GM19397 (cell line): Measurements from ENCODE around the gene SLC34A1.
"Not testable (repeated sequence)": the region's sequence is repeated elsewhere in the genome, so short reads cannot be mapped to it uniquely, and the experiment has no call there.

ENCODE experiments used
- ATAC-seq: cut with Tn5 transposase; IDR thresholded peaks from one replicate; pipeline ENCODE4 v1.9.1; 2021; ENCODE audit warnings: mild to moderate bottlenecking, moderate library complexity; ENCODE audit not compliant: unreplicated experiment

The SLC34A1 gene

DNA sequence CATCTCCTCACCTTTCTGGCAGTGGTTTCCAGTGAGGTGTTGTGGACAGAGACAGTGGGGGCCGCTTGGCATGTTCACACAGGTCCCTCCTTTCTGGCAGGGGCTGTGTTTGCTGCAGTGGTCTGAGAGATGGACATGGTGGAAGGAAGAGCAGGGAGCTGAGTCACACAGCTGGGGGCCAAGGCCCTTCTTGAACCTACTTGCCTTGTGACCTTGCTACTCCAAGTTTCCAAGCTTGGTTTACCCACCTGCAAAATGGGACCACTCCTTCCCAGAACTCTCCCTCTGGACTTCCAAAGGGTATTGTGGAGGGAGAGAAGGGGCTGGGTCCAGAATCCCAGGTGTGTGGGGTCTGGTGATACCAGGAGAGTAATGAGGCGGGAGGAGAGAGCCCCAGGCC is 21.1 kb downstream of the SLC34A1 start:
- ATAC-seq, result no peak

DNA sequence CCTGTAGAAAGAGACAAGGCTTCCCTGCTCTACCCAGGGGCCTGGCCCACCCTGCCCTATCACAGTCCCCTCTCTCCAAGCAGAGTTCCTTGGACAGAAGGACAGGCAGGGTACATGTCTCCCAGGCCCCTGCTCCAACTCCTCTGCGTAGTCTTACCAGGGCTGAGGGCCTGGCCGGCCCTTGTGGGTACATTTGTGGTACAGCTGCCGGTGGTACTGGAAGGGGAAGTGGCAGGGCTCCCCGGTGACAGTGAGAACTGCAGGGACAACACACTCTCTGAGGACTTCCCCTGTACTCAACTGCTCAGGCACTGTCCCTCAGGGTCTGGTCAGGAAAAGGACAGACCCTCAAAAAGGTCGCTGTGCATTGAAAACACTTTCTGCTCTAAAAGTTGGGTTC is 21.6 kb downstream of the SLC34A1 start:
- ATAC-seq, result no peak

DNA sequence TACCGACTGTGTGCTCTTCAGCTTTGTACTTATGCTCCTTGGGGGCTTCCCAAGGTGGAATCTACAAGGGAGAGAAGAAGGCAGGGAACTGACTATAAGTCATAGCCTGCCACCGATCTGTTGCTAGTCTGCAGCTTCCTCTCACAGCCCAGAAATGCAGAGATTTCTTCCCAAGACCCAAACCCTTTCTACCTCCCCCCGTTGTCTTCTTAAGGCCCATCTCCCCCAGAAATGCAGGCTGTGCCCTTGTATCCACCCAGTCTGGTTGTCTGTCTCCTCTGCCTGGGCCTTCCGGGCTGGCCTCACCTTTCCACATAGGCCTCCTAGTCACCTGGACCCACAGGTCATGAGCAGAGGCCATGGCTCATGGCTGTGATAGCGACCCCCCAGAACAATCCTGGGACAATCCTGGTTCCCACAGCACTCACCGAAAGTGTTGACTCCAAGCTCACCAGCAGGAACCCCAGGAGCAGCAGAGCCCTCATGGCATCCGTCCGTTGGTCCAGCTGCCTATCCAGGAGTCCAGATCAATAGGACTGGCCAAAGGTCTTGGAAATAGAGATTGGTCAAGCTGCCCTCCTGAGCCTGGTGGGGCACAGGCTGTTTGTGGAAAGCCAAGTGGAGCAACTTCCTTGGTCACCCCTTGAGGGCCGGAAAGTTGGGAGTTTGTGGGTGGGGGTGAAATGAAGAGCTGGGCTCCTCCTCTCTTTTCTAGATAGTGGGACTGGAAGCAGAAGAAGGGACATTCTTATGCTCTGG is 25.0 kb downstream of the SLC34A1 start, which contains the start of gene F12:
Gene F12, minus strand, starts transcription at position 522 of the 759 bp plus-strand sequence. Its CDS starts 37 bp downstream, at position 485.
- ATAC-seq, result no peak

DNA sequence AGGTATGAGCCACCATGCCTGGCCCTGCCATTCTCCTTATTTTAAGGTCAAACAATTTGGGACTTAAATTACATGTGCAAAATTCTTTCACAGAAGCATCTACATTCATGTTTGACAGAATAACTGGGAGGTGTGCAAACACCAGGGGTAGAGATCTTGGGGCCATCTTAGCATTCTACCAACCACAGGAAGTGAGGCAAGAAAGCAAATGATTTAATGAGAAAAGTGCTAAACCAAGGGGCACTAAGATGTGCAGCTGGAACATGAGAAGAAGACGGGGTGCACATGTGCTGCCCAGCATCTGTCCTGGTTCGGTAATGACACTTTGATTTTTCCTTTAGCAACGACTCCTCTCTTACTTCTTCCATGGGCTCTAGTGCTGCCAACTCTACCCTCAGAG is 26.3 kb downstream of the SLC34A1 start:
- ATAC-seq, result no peak

DNA sequence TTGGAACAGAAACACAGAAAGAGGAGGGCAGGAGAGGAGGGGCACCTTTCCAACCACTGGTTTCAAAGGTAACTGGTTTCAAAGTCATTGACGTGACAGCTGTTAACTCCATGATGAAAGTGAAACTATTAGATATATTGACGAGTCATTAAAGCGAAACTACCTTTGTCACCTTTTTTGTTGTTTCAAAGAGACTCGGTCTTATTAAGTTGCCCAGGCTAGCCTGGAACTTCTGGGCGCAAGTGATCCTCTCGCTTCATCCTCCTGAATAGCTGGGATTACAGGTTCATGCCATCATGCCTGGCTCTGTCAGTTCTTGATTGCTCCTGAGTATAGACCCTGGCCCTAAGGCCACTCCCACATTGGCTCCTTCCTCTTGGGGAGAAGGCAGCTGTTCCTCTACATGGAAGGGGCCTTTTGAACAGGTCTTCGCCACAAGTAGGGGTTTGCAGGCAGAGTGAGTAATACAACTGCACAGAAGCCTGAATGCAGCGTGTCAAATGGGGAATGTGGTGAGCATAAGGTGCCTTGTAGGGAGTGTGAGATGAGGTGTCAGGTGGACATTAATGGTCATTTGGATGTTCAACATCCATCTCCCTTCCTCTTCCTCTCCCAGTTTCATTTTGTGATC is 28.5 kb downstream of the SLC34A1 start:
- ATAC-seq, result no peak

DNA sequence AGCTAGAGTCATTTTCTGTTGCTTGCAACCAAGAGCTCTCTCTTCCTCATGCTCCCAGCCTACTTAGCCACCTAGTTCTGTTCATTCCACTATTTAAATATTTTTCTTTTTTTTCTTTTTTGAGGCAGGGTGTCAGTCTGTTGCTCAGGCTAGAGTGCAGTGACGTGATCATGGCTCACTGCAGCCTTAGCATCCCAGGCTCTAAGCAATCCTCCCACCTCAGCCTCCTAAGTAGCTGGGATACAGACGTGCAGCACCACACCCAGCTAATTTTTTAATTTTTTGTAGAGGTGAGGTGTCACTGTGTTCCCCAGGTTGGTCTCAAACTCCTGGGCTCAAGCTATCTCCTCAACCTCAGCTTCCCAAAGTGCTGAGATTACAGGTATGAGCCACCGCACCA is 30.2 kb downstream of the SLC34A1 start:
- ATAC-seq, result no peak

- not testable (repeated sequence) for ATAC-seq
Observed at GRCh38 chr5:177417081-177417480, 32.8 kb downstream of the SLC34A1 start.

GRCh38 chr5:177419046-177419445 is 34.8 kb downstream of the SLC34A1 start:
- no peak for ATAC-seq

- not testable (repeated sequence) for ATAC-seq
Observed at GRCh38 chr5:177420472-177420871, 36.2 kb downstream of the SLC34A1 start.

- ATAC-seq, result no peak
Observed at GRCh38 chr5:177421062-177421798, 37.0 kb downstream of the SLC34A1 start.

DNA sequence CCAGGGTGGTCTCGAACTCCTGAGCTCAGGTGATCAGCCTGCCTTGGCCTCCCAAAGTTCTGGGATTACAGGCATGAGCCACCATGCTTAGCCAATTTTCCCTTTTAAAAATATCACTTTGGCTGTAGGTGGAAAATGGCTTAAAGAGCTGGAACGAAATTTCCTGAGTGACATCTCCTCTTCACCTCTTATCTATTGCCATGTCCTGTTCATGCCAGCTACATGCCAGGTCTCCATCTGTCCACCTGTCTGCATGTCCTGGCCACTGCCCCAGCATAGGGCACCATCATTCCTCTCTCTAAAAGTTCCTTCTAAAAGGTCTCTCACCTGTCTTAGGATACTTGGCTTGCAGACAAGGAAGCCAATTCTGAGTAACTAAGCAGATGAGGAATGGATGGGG is 39.4 kb downstream of the SLC34A1 start:
- ATAC-seq, result no peak

DNA sequence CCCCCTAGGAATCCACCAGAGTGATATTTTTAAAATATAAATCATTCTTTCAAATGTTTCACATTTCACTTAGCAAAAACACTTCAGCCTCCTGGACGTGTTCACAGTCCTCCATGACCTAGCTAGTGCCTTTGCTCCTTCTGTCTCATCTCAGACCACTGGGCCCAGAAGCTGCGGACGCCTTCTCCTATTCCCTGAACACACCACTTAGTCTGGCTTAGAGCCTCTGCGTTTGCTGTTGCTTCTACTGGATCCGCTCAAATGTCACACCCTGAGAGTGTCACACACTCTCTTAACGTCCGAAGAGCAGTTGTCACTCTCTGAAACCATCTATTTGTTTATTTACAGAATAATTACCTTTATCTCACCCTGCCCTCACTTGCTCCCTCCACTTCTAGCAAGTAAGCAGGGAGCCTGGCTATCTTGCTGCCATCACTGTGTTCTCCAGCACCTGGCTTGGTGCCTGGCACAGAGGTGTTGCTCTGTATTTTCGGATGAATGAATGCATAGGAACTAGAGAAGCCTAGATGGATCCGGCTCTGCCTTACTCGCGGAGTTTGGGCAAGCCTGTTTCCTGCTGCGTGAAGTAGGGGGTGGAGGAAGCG is 41.1 kb downstream of the SLC34A1 start:
- no peak for ATAC-seq

- ATAC-seq, result peak; percentile 72
Observed at GRCh38 chr5:177425801-177426565, 41.7 kb downstream of the SLC34A1 start.

DNA sequence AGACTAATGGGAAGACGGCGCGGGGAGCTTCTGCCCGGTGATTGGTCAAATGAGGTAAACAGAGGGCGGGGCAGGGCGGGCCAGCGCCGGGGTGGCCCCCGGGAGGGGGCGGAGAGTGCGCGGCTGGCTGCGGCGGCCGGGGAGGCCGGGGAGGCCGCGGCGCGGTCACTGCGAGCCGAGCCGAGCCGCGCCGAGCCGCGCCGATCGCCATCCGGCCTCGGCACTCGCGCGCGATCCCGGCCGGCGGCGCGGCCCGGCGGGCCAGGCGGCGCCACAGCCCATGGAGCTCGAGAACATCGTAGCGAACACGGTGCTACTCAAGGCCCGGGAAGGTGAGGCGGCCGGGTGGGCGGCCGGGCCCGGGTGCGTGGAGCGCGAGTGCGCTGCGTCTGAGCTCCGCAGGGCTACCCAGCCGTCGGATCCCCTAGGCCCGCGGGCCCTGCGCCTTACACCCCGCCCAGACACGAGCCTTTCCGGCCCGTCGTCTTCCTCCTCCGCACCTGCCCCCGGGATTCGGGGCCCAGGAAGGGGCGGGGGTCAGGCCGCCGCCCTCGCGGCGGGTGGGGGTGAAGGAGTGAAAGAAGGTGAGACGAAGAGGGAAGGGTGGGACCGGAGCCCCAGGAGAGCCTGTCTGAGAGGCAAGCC is 42.5 kb downstream of the SLC34A1 start, which contains the start of gene GRK6:
Gene GRK6, plus strand, starts transcription at position 111 of the 645 bp plus-strand sequence. Its CDS starts 170 bp downstream, at position 281.
- ATAC-seq, result peak; percentile 54

DNA sequence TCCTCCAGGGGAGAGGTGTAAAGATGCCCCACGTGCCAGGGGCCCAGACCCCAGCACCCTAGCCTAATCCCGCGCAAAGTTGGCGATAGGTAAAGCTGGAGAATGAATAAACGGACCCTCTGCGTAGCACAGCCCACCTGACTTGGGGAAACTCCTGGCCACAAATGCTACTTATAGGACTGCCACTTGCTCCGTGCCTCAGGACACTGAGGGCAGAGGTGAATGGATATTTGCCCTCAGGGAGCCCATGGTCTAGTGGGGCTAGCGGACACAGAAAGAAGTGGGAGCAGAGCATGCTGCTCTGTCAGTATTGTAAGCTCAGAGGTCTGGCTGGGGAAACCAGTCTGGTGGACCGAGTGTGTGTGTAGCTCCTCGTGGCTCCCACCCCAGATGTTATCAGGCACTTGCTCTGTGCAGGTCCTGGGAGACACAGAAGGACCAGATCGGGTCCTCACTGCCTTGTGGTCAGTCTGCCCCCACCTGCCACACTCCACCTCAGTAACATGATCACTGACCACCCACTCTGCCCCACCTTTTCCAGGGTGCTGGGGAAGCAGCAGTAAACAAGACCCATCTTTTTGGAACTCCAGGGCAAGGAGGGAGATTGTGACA is 43.1 kb downstream of the SLC34A1 start:
- no peak for ATAC-seq

DNA sequence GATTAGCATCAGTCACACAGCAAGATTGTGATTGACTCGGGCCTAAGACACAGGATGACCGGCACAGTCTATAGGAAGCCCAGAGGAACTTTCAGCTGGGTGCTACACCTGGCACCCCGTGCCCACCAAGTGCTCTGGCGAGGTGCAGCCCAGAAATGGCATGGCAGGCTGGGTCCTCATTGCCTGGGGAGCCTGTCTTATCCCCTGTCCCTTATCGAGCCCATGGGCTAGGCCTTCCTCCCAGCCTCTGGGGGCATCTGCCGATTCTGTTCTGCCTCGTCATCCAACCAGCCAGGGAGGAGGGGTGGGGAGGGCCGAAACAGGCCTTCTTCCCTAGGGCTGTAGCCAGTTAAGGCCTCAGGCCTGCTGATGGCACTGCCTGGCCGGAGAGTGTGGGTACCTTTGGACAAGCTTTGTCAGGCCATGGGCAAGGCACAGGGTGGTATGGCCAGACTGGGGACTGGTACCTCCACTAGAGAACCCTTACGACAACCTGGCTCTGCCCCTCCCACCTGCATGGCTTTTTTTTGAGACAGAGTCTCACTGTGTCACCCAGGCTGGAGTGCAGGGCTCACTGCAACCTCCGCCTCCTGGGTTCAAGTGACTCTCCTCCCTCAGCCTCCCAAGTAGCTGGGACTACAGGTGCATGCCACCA is 43.8 kb downstream of the SLC34A1 start:
- no peak for ATAC-seq

DNA sequence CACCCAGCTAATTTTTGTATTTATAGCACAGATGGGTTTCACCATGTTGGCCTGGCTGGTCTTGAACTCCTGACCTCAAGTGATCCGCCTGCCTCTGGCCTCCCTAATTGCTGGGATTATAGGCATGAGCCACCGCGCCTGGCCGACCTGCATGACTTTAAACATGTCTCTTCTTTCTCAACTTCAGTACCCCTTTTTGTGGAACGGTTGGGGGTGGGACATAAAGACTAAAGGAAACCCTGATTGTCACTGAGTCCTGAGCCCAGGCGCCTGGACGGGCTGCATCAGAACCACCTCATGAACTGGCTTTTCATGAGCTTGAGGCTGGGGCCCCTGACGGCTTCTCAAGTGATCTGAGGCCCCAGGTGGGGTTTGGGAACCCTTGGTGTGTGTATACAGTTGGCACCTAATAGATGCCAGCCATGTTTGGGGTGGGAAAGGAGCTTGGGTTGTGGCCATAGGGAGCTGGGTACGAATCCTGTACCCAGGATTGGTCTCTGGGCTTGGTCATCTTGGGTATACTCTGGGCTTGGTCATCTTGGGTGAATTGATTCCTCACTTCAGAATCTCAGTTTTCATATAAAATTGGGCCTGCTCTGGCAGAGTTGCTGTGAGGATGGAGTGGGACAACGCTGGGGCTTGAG is 44.5 kb downstream of the SLC34A1 start:
- ATAC-seq, result no peak

- no peak for ATAC-seq
Observed at GRCh38 chr5:177429248-177430040, 45.2 kb downstream of the SLC34A1 start.
